ENCODE measurements around the gene CFHR4.
"Not testable (repeated sequence)": the region's sequence is repeated elsewhere in the genome, so short reads cannot be mapped to it uniquely, and the experiment has no call there.

Gene CFHR4

GRCh38 chr1:196933531-196934189 is 45.8 kb downstream of the CFHR4 start:
- no peak for DNase-seq (ENCODE audit: low read depth in 2 of 2, low spot score in 1 of 2)

GRCh38 chr1:196941474-196941873 is 53.6 kb downstream of the CFHR4 start:
- not testable (repeated sequence) for DNase-seq (ENCODE audit: low read depth in 2 of 2, low spot score in 1 of 2)

- DNase-seq (ENCODE audit: low read depth in 2 of 2, low spot score in 1 of 2), result not testable (repeated sequence)
Observed at GRCh38 chr1:196943568-196943967, 55.7 kb downstream of the CFHR4 start, which contains the start of gene CFHR2. TSS of gene CFHR2 (plus strand) at chr1:196943738. CDS start at chr1:196943881, 143 bp downstream.

DNA sequence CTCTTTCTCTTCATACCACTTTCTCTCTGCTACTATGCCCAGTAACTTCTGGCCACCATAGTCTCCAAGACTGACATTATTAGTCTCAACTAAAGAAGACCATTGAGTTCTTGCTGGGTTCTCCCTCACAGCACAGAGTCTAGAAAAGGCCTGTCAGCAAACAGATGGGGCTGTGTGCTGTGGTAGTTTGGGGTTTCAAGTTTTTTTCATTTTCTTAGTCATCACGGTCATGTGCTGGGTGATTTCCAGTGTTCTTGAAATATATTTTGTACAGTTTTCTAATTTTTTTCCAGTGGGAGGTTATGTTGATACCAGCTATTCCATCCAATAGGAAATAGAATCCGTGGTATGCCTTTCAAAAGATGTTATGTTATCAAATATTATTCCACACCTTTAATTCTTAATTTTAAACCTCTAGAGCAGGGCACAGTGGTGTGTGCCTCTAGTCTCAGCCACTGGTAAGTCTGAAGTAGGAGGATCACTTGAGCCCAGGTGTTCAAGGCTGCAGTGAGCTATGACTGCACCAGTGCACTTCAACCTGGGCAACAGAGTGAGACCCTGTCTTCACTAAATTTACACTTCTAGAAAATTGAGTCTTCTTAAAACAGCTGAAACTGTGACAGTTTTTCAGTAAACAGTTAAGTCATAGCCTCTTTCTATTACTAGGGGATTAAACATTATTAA is 64.0 kb downstream of the CFHR4 start:
- no peak for DNase-seq (ENCODE audit: low read depth in 2 of 2, low spot score in 1 of 2)

DNA sequence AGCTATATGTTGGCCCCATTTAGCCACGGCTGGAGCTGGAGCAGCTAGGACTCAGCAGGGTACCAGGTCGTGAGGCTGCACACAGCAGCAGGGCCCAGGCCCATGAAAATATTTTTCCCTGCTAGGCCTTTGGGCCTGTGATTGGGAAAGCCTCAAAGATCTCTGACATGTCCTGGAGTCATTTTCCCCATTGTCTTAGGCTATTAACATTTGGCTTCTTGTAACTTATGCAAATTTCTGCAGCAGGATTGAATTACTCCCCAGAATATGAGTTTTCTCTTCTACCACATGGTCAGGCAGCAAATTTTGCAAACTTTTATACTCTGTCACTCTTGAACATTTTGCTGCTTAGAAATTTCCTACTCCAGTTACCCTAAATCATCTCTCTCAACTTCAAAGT is 66.9 kb downstream of the CFHR4 start:
- no peak for DNase-seq (ENCODE audit: low read depth in 2 of 2, low spot score in 1 of 2)

- DNase-seq (ENCODE audit: low read depth in 2 of 2, low spot score in 1 of 2), result no peak
Observed at GRCh38 chr1:196955926-196956325, 68.1 kb downstream of the CFHR4 start.

DNA sequence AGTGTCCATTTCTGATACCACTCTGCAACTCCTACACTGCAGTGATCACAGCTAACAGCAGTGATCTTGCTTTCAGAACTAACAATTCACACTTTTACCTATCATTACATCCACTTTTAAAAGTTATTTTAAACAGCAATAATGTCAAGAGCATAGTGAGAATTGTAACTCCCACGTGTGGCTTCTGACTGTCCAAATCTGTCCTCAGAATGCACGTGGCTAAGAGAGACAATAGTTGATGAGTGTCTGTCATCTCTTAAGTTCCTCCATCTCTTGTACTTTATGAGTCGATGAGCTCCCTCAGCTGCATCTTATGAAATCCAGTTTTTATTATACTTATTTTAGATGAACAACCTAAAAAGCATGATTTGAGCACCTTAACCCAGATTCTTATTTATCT is 73.0 kb downstream of the CFHR4 start:
- DNase-seq (ENCODE audit: low read depth in 2 of 2, low spot score in 1 of 2), result no peak
